Measurements from ENCODE around the gene SRPK2.

DNA sequence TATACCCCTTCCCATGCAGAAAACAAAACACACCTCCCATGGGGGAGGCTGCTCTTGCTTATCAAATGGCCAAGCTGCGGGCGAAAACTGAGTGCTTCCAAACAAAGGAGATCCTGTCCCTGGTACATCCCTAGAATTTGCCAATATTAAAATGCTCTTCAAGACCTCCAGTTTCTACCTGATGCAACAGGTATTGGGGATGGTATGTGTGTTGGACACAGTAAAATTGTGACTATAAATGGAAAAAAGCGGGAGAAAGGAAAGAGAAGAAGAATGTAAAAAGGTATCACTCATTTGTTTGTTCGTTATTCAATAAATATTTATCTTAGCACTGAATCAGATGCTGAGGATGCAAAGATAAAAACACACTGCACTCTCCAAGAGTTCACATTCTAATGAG lies 250.8 kb downstream of the SRPK2 start:
- TF ChIP-seq, protein P1, sequence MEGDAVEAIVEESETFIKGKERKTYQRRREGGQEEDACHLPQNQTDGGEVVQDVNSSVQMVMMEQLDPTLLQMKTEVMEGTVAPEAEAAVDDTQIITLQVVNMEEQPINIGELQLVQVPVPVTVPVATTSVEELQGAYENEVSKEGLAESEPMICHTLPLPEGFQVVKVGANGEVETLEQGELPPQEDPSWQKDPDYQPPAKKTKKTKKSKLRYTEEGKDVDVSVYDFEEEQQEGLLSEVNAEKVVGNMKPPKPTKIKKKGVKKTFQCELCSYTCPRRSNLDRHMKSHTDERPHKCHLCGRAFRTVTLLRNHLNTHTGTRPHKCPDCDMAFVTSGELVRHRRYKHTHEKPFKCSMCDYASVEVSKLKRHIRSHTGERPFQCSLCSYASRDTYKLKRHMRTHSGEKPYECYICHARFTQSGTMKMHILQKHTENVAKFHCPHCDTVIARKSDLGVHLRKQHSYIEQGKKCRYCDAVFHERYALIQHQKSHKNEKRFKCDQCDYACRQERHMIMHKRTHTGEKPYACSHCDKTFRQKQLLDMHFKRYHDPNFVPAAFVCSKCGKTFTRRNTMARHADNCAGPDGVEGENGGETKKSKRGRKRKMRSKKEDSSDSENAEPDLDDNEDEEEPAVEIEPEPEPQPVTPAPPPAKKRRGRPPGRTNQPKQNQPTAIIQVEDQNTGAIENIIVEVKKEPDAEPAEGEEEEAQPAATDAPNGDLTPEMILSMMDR (IDR thresholded peaks at IDR 0.05), result no peak
- TF ChIP-seq POLR2A (IDR thresholded peaks at IDR 0.05) (no peak), POLR2AphosphoS5 (IDR thresholded peaks at IDR 0.05) (no peak)

Data from prostate gland (tissue), 2 donors.